ENCODE results near the gene CNNM2.

DNA sequence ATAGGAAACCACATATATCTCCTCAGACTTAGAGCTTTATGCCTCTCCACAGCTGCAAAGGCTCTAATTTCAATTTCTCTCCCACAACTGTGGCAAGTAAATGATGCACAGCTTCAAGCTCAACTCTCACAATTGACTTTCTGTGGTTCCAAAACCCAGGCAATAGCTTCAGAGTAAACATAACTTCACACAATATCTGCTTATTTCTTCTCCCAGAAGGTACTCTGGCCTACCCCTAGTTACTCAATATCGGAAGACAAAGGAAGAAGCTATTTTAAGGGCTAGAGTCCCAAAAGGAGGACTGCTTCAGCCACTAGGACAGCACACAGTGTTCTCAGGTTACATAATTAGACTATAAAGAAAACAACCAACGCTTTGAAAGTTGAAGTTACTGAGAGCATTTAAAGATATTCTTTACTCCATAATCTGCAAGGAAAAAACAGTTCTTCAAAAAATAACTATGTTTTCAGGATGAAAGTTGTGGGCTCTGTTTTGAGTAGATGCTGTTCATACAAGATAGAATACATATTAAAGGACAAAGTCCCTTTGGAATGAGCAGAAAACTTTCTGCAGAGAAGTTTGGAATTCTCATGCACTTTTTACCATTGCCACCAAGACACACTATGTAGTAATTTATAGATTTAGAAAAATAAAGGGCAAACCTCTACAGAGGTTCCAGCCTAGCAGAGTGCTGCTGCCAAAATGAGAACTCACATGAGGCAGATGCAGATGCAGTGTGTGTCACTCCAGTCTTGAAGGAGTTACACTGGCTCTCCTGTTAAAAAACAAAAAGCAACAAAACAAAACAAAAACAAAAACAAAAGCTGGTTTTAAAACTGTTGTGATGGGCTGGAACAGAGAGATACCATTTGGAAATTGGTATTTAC, 193.2 kb downstream of the CNNM2 start:
- TF ChIP-seq, protein P1, sequence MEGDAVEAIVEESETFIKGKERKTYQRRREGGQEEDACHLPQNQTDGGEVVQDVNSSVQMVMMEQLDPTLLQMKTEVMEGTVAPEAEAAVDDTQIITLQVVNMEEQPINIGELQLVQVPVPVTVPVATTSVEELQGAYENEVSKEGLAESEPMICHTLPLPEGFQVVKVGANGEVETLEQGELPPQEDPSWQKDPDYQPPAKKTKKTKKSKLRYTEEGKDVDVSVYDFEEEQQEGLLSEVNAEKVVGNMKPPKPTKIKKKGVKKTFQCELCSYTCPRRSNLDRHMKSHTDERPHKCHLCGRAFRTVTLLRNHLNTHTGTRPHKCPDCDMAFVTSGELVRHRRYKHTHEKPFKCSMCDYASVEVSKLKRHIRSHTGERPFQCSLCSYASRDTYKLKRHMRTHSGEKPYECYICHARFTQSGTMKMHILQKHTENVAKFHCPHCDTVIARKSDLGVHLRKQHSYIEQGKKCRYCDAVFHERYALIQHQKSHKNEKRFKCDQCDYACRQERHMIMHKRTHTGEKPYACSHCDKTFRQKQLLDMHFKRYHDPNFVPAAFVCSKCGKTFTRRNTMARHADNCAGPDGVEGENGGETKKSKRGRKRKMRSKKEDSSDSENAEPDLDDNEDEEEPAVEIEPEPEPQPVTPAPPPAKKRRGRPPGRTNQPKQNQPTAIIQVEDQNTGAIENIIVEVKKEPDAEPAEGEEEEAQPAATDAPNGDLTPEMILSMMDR (IDR thresholded peaks at IDR 0.05) = no peak
- TF ChIP-seq POLR2A (IDR thresholded peaks at IDR 0.05) = no peak
- peak in 1 of 4 donors; percentile 15 for TF ChIP-seq EP300 (IDR thresholded peaks at IDR 0.05)
